ENCODE data around the gene SDK1. TPM values are rescaled to one million over a fixed set of nuclear protein-coding genes. Genes with fewer than 3 reads are reported as not detected.

SDK1 gene
- total and polyA plus RNA-seq, 2 of the 8 experiments (the other 6 are each of a cell fraction or from before 2014, with no cell fraction given), result 3.3 to 7.2 TPM

DNA sequence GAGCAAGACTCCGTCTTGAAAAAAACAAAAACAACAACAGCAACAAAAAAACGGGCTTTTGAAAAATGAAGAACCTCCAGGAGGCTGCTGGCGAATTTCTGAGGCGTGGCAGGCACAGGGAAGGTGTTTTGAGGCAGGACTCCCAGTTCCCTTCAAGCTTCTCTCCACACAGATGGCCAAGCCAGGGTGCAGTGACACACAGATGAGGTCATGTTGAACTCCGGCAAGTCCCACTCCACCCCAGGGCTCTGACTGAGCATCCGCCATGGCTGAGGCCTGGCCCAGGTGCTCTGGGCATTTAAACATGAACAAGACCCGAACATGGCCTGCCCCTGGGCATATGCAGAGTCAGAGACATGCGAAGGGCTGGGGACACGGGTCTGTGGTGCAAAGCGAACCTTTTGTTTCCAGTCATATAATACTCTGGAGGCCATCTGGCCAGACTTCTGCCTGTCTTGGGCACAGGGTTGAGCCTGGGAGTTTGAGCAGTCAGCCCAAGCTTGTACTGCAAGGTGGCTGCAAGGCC is 866.4 kb downstream of the SDK1 start (continued):
- TF ChIP-seq GTF2F1 (IDR thresholded peaks at IDR 0.05; ENCODE audit: borderline replicate concordance, low read depth, low read length), result no peak
- TF ChIP-seq BACH1 (IDR thresholded peaks at IDR 0.05; ENCODE audit: low read length), result no peak
- TF ChIP-seq POLR2AphosphoS5 (IDR thresholded peaks at IDR 0.05; ENCODE audit: low read depth, low read length), result no peak
